GM21390 (cell line): Measurements from ENCODE around the gene MTFP1.
"Not testable (repeated sequence)": the region's sequence is repeated elsewhere in the genome, so short reads cannot be mapped to it uniquely, and the experiment has no call there.

Experiments used
- ATAC-seq: cut with Tn5 transposase; IDR thresholded peaks from one replicate; pipeline ENCODE4 v1.9.1; 2021; ENCODE audit not compliant: unreplicated experiment

The MTFP1 gene

GRCh38 chr22:30453731-30454510 is 28.4 kb downstream of the MTFP1 start:
- ATAC-seq: no peak

GRCh38 chr22:30455075-30455840 is 29.7 kb downstream of the MTFP1 start:
- ATAC-seq: no peak

- ATAC-seq: no peak
These were observed 32.4 kb downstream of the MTFP1 start for GRCh38 chr22:30457981-30458380.

- ATAC-seq: no peak
These were observed 33.8 kb downstream of the MTFP1 start for GRCh38 chr22:30459181-30460052.

- no peak for ATAC-seq
These were observed 34.6 kb downstream of the MTFP1 start for GRCh38 chr22:30460147-30460546.

GRCh38 chr22:30460555-30460954 is 35.0 kb downstream of the MTFP1 start:
- ATAC-seq: not testable (repeated sequence)

- no peak for ATAC-seq
These were observed 43.6 kb downstream of the MTFP1 start for GRCh38 chr22:30469165-30469564.

GRCh38 chr22:30470655-30471054 is 45.1 kb downstream of the MTFP1 start:
- no peak for ATAC-seq

- ATAC-seq: no peak
These were observed 46.2 kb downstream of the MTFP1 start, which contains the start of gene SEC14L3 for GRCh38 chr22:30471616-30472318. Gene SEC14L3, minus strand, starts transcription at chr22:30472017. Its CDS starts 59 bp downstream, at chr22:30471958.

- ATAC-seq: no peak
These were observed 47.6 kb downstream of the MTFP1 start for GRCh38 chr22:30472994-30473720.

- ATAC-seq: no peak
These were observed 48.6 kb downstream of the MTFP1 start for GRCh38 chr22:30474121-30474520.

GRCh38 chr22:30474683-30475424 is 49.3 kb downstream of the MTFP1 start:
- ATAC-seq: no peak
